Myocyte (in vitro differentiated cells): ENCODE measurements around the gene PCK2. TPM values are rescaled to one million over a fixed set of nuclear protein-coding genes. Genes with fewer than 3 reads are reported as not detected.
A peak's percentile ranks its signal among the peaks of the same experiment; 100 is the strongest.

Experiments
- DNase-seq: peaks from one replicate; pipeline ENCODE4 v3.0.0-alpha.2; 2012; ENCODE audit warnings: low read depth
- total RNA-seq: library from RNA; depleted of rRNA; stranded (reverse); fragments of >200 nt; gene quantifications from 2 replicates; pipeline ENCODE4 v1.2.3, GENCODE V29; 2014

Gene PCK2
- total RNA-seq, 1 donor from 2014 or later, result 8.2 TPM

- peak; percentile 91 for DNase-seq
Measured at GRCh38 chr14:24135834-24136683, 41.9 kb downstream of the PCK2 start, which contains the start of gene PSME1. Gene PSME1 (plus strand): TSS chr14:24136194. CDS start chr14:24136263, 69 bp downstream.

- DNase-seq, result no peak
Measured at GRCh38 chr14:24136684-24137528, 42.8 kb downstream of the PCK2 start.

GRCh38 chr14:24137529-24138395, 43.7 kb downstream of the PCK2 start:
- DNase-seq, result no peak

GRCh38 chr14:24138396-24139271, 44.5 kb downstream of the PCK2 start:
- no peak for DNase-seq

- no peak for DNase-seq
Measured at GRCh38 chr14:24139272-24139934, 45.3 kb downstream of the PCK2 start.

- peak; percentile 100 for DNase-seq
Measured at GRCh38 chr14:24141097-24141880, 47.2 kb downstream of the PCK2 start, which contains the start of gene EMC9. Gene EMC9 (minus strand): TSS chr14:24141591. CDS start chr14:24141304, 287 bp downstream.

- DNase-seq, result peak; percentile 57
Measured at GRCh38 chr14:24143511-24143910, 49.4 kb downstream of the PCK2 start.

- DNase-seq, result no peak
Measured at GRCh38 chr14:24144451-24144850, 50.3 kb downstream of the PCK2 start.

- DNase-seq, result no peak
Measured at GRCh38 chr14:24145219-24145618, 51.1 kb downstream of the PCK2 start.

- DNase-seq, result no peak
Measured at GRCh38 chr14:24145690-24146452, 51.8 kb downstream of the PCK2 start.

- peak; percentile 99 for DNase-seq
Measured at GRCh38 chr14:24146453-24146977, 52.4 kb downstream of the PCK2 start, which contains the start of gene PSME2. Gene PSME2 (minus strand): TSS chr14:24146610. CDS start chr14:24146581, 29 bp downstream.

GRCh38 chr14:24146978-24147760, 53.1 kb downstream of the PCK2 start, which contains the start of gene RNF31:
Gene RNF31 (plus strand): TSS chr14:24147498. CDS start chr14:24147699, 201 bp downstream.
- DNase-seq, result peak; percentile 99

GRCh38 chr14:24147761-24148428, 53.8 kb downstream of the PCK2 start:
- no peak for DNase-seq

- no peak for DNase-seq
Measured at GRCh38 chr14:24149302-24149969, 55.3 kb downstream of the PCK2 start.

- DNase-seq, result no peak
Measured at GRCh38 chr14:24150061-24150460, 56.0 kb downstream of the PCK2 start.
